MM.1S (cell line): ENCODE data around the gene ARAP3.

Experiments used
- EZH2 ChIP-seq: fragments of 300-600 bp; sonication (generic); optimal IDR thresholded peaks from 2 replicates; pipeline ENCODE3; 2017; ENCODE audit warnings: low read depth, mild to moderate bottlenecking, antibody characterized with exemption, low read length, mixed read lengths
- EZH2phosphoT487 ChIP-seq: fragments of 300-600 bp; sonication (generic); IDR thresholded peaks from 2 replicates; pipeline ENCODE4 v1.6.1; 2018; ENCODE audit warnings: antibody characterized with exemption, low read length
- TF ChIP-seq, protein P1 (sequence below): fragments of 300-600 bp; sonication (generic); IDR thresholded peaks from 2 replicates; pipeline ENCODE4 v1.5.1; 2016; ENCODE audit warnings: antibody characterized with exemption, low read length, mixed read lengths

DNA sequence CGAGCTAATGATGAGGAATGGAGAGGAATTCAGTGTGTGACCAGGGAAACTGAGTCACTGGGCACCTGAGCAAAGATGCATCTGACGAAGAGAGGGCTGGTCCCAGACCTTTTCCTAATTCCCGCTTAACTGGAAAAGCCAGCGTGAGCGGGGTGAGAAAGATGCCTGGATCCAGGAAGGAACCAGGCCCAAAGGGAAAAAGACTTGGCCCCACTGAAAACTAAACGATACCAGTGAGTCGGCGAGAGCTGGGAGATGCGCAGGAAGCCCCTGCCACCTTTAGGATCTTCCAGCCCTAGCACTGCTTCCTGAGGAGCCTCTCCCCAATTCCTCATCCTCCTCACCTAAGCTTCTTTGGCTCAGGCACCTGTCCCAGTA lies 30.3 kb downstream of the ARAP3 start:
- TF ChIP-seq, protein P1, sequence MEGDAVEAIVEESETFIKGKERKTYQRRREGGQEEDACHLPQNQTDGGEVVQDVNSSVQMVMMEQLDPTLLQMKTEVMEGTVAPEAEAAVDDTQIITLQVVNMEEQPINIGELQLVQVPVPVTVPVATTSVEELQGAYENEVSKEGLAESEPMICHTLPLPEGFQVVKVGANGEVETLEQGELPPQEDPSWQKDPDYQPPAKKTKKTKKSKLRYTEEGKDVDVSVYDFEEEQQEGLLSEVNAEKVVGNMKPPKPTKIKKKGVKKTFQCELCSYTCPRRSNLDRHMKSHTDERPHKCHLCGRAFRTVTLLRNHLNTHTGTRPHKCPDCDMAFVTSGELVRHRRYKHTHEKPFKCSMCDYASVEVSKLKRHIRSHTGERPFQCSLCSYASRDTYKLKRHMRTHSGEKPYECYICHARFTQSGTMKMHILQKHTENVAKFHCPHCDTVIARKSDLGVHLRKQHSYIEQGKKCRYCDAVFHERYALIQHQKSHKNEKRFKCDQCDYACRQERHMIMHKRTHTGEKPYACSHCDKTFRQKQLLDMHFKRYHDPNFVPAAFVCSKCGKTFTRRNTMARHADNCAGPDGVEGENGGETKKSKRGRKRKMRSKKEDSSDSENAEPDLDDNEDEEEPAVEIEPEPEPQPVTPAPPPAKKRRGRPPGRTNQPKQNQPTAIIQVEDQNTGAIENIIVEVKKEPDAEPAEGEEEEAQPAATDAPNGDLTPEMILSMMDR, result no peak
- TF ChIP-seq EZH2phosphoT487 (no peak), EZH2 (no peak)
